Body of pancreas (tissue), 4 donors: ENCODE results near the gene ARL13B.

Experiments
- POLR2A ChIP-seq, 3 donors: fragments of 450-650 bp; IDR thresholded peaks; one replicate each; pipeline ENCODE4 v1.6.1; 2016; ENCODE audit warnings: antibody characterized with exemption in 3 of 3, mild to moderate bottlenecking in 2 of 3
- TF ChIP-seq, protein P1 (sequence below), 7 experiments: fragments of 450-650 bp in 4 of 7; fragments of 200-600 bp in 3 of 7; sonication (generic) in 3 of 7; IDR thresholded peaks; one replicate each; pipeline ENCODE4 v1.5.1; 2016 to 2019; ENCODE audit warnings: antibody characterized with exemption in 7 of 7

DNA sequence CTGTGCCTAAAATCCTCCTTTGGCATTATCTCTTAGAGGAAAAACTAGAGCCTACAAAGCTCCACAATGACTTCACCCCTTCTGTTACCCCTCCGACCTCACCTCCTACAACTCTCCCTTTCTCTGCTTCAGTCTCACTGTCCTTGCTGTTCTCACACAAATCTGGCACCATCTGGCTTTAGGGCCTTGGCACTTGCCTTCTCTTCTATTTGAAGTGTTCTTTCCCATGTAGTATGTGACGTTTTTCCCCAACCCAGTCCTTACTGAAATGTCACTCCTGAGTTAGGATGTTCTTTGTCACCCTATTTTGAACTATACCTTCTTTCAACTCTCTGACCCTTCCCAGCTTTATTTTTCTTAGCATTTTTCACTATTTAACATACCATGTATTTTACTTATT is 39.7 kb downstream of the ARL13B start:
- TF ChIP-seq, protein P1, sequence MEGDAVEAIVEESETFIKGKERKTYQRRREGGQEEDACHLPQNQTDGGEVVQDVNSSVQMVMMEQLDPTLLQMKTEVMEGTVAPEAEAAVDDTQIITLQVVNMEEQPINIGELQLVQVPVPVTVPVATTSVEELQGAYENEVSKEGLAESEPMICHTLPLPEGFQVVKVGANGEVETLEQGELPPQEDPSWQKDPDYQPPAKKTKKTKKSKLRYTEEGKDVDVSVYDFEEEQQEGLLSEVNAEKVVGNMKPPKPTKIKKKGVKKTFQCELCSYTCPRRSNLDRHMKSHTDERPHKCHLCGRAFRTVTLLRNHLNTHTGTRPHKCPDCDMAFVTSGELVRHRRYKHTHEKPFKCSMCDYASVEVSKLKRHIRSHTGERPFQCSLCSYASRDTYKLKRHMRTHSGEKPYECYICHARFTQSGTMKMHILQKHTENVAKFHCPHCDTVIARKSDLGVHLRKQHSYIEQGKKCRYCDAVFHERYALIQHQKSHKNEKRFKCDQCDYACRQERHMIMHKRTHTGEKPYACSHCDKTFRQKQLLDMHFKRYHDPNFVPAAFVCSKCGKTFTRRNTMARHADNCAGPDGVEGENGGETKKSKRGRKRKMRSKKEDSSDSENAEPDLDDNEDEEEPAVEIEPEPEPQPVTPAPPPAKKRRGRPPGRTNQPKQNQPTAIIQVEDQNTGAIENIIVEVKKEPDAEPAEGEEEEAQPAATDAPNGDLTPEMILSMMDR (IDR thresholded peaks at IDR 0.05): no peak
- TF ChIP-seq POLR2A (IDR thresholded peaks at IDR 0.05): no peak
